ENCODE measurements around the gene TMEM54. TPM values are rescaled to one million over a fixed set of nuclear protein-coding genes. Genes with fewer than 3 reads are reported as not detected.

Gene TMEM54
- total and polyA plus RNA-seq, 3 experiments from 2014 or later = 2.5 to 2.6 TPM; not detected in 1

DNA sequence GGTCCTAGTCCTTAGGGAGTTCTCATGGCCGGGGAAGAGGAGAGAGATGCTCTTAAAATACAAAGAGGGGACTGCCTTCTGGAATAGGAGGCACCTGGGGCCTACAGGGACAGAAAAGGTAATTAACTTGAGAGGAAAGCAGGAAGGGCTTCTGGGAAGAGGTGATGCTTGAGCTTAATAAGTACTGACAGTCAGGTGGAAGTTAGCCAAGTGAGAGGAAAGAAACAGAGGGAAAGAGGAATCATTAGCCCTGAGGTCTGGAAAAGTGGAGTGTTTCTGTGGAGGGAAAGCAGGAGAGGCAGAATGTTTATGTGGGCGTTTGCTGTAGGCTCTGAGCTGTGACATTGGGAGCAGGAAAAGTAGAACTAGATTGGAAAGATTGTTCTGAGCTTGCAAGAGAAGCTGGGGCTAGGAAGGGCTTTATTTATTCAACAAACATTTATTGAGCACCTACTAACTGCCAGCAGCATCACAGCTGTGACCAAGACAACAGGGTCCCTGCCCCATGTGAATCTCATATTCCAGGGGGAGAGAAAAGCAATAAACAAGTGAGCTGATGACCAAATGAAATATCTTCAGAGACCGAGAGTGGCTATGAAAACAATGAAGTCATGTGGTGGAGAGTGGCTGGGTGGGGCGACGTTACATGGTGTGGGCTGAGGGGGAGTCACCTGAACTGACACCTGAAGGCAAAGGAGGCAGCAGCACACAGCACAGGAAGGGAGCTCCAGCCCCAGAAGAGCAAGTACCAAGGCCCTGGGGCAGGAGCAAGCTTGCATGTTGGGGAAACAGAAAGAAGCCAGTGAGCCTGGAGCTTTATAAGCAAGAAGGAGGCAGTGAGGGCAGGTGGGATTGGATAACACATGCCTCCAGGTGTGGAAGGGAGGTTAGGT lies 26.1 kb downstream of the TMEM54 start:
- POLR2A ChIA-PET = no interaction called here
- H3K9me3 Mint-ChIP-seq = no peaks in the 10 kb centered on the region
- no peak overlapping the region for H3K27ac ChIP-seq (ENCODE audit: low read depth, low read length)
- H3K27me3 Mint-ChIP-seq = peaks cover 34 to 58% of the 10 kb centered on the region in 2 donors
- CTCF ChIA-PET = interaction anchor here (0.7 to 9.5 kb wide), 3 partner anchors 164 to 211 kb away, joined by 3 to 112 read pairs (median 4); no protein-coding TSS in a partner anchor
- no peaks in the 10 kb centered on the region for H3K36me3 Mint-ChIP-seq
- no peaks in the 10 kb centered on the region for H3K9me3 ChIP-seq (ENCODE audit: low read length)
- H3K4me1 ChIP-seq (ENCODE audit: insufficient read depth, low read length) = peaks cover 7% of the 10 kb centered on the region
- H3K27me3 ChIP-seq (ENCODE audit: insufficient read depth, low read length, poor library complexity, severe bottlenecking) = peaks cover 31% of the 10 kb centered on the region
- H3K27ac Mint-ChIP-seq = peak overlapping the region in 3 of 8 donors; percentile 24 to 39 (median 24)
- no peaks in the 10 kb centered on the region for H3K36me3 ChIP-seq (ENCODE audit: insufficient read depth, low read length)
- peaks cover 14 to 20% (median 19%) of the 10 kb centered on the region in 3 donors for H3K4me1 Mint-ChIP-seq
- H3K4me3 ChIP-seq (ENCODE audit: low read length) = no peak overlapping the region
- H3K4me3 Mint-ChIP-seq = no peak overlapping the region
- DNase-seq = no peak

DNA sequence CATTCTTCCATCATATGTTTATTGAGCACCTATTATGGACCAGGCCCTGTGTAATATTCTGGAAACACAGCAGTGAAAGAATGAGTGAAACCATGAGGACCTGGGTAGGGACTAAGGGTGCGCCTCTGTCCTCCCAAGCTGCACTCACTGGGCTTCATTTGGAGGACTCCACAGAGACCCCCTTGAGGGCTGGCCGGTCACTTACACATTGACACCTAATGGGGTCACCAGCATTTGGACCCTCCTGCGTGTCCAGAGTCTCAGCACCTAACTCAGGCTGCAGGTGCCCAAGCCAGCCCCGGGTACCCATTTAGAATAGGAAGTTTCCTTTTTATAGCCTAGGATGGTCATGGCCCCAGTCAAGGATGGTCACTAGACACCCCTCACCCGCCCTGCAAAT lies 27.7 kb downstream of the TMEM54 start:
- Histone ChIP-seq H3K27ac (ENCODE audit: low read depth, low read length) (no peak overlapping the region), H3K36me3 (ENCODE audit: insufficient read depth, low read length) (no peaks in the 10 kb centered on the region), H3K27me3 (ENCODE audit: insufficient read depth, low read length, poor library complexity, severe bottlenecking) (peaks cover 39% of the 10 kb centered on the region), H3K9me3 (ENCODE audit: low read length) (no peaks in the 10 kb centered on the region), H3K4me3 (ENCODE audit: low read length) (no peak overlapping the region), H3K4me1 (ENCODE audit: insufficient read depth, low read length) (peaks cover 7% of the 10 kb centered on the region)
- Mint-ChIP-seq H3K36me3 (peaks cover 0 to 2% (median 0%) of the 10 kb centered on the region in 3 donors), H3K27ac (no peak overlapping the region), H3K4me1 (peaks cover 19 to 30% (median 24%) of the 10 kb centered on the region in 3 donors), H3K9me3 (no peaks in the 10 kb centered on the region), H3K27me3 (peaks cover 42 to 75% of the 10 kb centered on the region in 2 donors), H3K4me3 (no peak overlapping the region)
- ChIA-PET CTCF (interaction anchor here (0.8 to 9.5 kb wide), 8 partner anchors 19 to 353 kb away, joined by 3 to 112 read pairs (median 4); no protein-coding TSS in a partner anchor), POLR2A (no interaction called here)
- no peak for DNase-seq

DNA sequence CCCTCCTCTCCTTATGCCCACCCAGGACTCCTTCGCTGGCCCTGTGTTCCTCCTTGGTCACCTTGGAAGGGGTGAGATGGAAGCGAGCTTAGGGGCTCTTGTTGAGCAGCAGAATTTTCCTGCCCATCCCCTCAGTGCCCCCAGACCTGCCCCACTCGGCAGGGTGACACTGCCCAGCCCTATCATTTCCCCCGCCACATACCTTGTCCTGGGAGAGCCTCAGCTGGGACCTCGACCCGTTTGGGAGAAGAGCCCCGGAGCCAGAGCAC lies 29.1 kb downstream of the TMEM54 start:
- peaks cover 39% of the 10 kb centered on the region for H3K27me3 ChIP-seq (ENCODE audit: insufficient read depth, low read length, poor library complexity, severe bottlenecking)
- POLR2A ChIA-PET = no interaction called here
- H3K9me3 Mint-ChIP-seq = no peaks in the 10 kb centered on the region
- H3K36me3 Mint-ChIP-seq = peaks cover 0 to 10% (median 0%) of the 10 kb centered on the region in 3 donors
- H3K4me1 ChIP-seq (ENCODE audit: insufficient read depth, low read length) = peaks cover 7% of the 10 kb centered on the region
- no peaks in the 10 kb centered on the region for H3K36me3 ChIP-seq (ENCODE audit: insufficient read depth, low read length)
- H3K9me3 ChIP-seq (ENCODE audit: low read length) = no peaks in the 10 kb centered on the region
- H3K4me3 ChIP-seq (ENCODE audit: low read length) = no peak overlapping the region
- CTCF ChIA-PET = interaction anchor here (1.4 to 9.5 kb wide), 4 partner anchors 12 to 351 kb away, joined by 5 to 112 read pairs (median 9); no protein-coding TSS in a partner anchor
- peaks cover 42 to 66% of the 10 kb centered on the region in 2 donors for H3K27me3 Mint-ChIP-seq
- H3K27ac ChIP-seq (ENCODE audit: low read depth, low read length) = no peak overlapping the region
- H3K4me3 Mint-ChIP-seq = peak overlapping the region in 1 of 7 donors; percentile 80
- DNase-seq = no peak
- peaks cover 19 to 30% (median 24%) of the 10 kb centered on the region in 3 donors for H3K4me1 Mint-ChIP-seq
- H3K27ac Mint-ChIP-seq = no peak overlapping the region

DNA sequence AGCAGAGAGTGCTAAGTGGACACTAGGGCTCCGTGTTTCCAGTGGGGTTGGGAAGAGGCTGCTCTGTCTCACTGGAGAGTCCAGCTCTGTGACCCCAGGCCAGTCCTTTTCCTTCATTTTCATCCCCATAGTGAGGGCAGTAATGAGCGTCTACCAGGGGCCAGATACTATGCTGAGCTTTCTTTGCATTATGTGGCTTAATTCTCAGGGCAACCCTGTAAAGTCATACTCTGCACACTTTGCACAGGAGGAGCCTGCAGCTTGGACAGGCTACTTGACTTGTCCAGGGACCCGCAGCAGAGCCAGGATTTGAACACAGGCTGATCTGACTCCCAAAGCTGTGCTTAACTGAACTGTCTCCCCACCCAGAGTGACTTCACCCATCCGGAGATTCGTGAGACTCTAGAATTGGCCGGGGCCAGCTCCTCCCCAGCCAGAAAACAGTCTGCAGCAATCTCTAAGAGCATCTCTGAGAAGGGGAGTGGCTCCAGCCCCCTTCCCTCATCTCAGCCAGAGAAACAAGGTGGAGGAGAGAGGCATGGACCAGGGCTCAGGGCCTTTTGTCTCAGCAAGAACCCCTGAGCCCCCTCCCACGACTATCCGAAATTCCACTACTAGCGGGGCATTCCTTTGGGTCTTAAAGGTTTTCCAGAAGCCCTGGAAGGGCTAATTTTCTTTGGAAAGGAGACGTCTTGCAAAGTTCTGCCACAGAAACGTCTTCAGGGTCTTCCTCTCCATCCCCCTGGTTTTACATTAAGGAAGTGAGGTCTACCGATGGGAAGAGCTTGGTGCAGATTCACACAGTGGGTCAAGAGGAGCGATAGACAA lies 29.6 kb downstream of the TMEM54 start:
- ChIA-PET CTCF (interaction anchor here (0.9 to 9.5 kb wide), 5 partner anchors 12 to 351 kb away, joined by 3 to 112 read pairs (median 6); no protein-coding TSS in a partner anchor), POLR2A (no interaction called here)
- Mint-ChIP-seq H3K27ac (no peak overlapping the region), H3K4me1 (peaks cover 19 to 30% (median 24%) of the 10 kb centered on the region in 3 donors), H3K4me3 (peak overlapping the region; percentile 33 to 86 (median 74)), H3K27me3 (peaks cover 42 to 63% of the 10 kb centered on the region in 2 donors), H3K9me3 (no peaks in the 10 kb centered on the region), H3K36me3 (peaks cover 0 to 12% (median 0%) of the 10 kb centered on the region in 3 donors)
- no peak overlapping the region for H3K27ac ChIP-seq (ENCODE audit: low read depth, low read length)
- no peaks in the 10 kb centered on the region for H3K9me3 ChIP-seq (ENCODE audit: low read length)
- no peaks in the 10 kb centered on the region for H3K36me3 ChIP-seq (ENCODE audit: insufficient read depth, low read length)
- H3K4me3 ChIP-seq (ENCODE audit: low read length) = peak overlapping the region; percentile 23
- H3K4me1 ChIP-seq (ENCODE audit: insufficient read depth, low read length) = peaks cover 7% of the 10 kb centered on the region
- DNase-seq = no peak
- peaks cover 35% of the 10 kb centered on the region for H3K27me3 ChIP-seq (ENCODE audit: insufficient read depth, low read length, poor library complexity, severe bottlenecking)

DNA sequence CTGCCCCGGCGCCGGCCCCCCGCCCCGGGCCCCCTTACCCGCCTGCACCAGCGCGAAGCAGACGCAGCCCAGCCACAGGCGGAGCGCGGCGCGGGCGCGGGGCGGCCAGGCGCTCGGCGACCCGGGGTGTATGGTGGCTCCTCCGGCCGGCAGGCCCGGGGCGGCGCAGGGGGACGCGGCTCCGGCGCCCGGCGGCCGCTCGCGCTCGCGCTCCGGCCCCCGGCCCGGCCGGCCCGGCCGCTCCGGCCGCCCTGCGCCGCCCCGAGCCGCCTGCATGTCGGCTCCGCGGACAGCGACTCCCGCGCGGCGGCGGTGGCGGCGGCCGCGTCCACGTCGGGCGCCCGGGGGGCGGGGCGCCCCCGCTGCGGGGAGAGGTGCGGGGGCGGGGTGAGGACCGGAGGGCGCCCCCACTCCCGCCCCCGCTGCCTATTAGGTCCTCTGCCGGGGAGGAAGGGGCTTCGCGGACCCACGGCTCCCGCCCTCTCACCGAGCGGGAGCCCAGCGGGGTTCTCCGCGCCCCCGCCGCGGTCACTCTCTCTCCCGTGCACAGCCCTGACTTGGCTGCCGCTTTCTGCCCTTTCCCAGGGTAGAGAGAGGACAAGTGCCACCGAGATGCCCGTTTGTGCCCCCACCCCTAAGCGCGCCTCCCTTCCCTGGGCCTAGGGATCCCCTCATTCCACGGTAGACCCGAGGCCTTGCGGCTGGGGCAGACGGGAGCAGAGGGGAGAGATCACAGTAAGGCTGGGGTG lies 30.4 kb downstream of the TMEM54 start, which contains the start of gene FNDC5:
Gene FNDC5, minus strand, starts transcription at position 298 of the 749 bp plus-strand sequence.
- no peak for DNase-seq
- H3K27ac Mint-ChIP-seq = peak within 1 kb of the TSS in 4 of 8 donors; percentile 17 to 73 (median 30)
- peaks cover 7% of the 10 kb centered on the region for H3K4me1 ChIP-seq (ENCODE audit: insufficient read depth, low read length)
- peaks cover 19 to 30% (median 24%) of the 10 kb centered on the region in 3 donors for H3K4me1 Mint-ChIP-seq
- peak within 1 kb of the TSS; percentile 23 for H3K4me3 ChIP-seq (ENCODE audit: low read length)
- H3K4me3 Mint-ChIP-seq = peak within 1 kb of the TSS; percentile 73 to 86 (median 77)
- no peaks in the 10 kb centered on the region for H3K9me3 Mint-ChIP-seq
- H3K36me3 ChIP-seq (ENCODE audit: insufficient read depth, low read length) = no peaks in the 10 kb centered on the region
- ChIA-PET CTCF (interaction anchor here (0.9 to 9.5 kb wide), 4 partner anchors 11 to 350 kb away, joined by 3 to 112 read pairs (median 8); no protein-coding TSS in a partner anchor), POLR2A (no interaction called here)
- H3K27me3 ChIP-seq (ENCODE audit: insufficient read depth, low read length, poor library complexity, severe bottlenecking) = peaks cover 35% of the 10 kb centered on the region
- no peak within 1 kb of the TSS for H3K27ac ChIP-seq (ENCODE audit: low read depth, low read length)
- peaks cover 0 to 14% (median 0%) of the 10 kb centered on the region in 3 donors for H3K36me3 Mint-ChIP-seq
- peaks cover 42 to 58% of the 10 kb centered on the region in 2 donors for H3K27me3 Mint-ChIP-seq
- no peaks in the 10 kb centered on the region for H3K9me3 ChIP-seq (ENCODE audit: low read length)

DNA sequence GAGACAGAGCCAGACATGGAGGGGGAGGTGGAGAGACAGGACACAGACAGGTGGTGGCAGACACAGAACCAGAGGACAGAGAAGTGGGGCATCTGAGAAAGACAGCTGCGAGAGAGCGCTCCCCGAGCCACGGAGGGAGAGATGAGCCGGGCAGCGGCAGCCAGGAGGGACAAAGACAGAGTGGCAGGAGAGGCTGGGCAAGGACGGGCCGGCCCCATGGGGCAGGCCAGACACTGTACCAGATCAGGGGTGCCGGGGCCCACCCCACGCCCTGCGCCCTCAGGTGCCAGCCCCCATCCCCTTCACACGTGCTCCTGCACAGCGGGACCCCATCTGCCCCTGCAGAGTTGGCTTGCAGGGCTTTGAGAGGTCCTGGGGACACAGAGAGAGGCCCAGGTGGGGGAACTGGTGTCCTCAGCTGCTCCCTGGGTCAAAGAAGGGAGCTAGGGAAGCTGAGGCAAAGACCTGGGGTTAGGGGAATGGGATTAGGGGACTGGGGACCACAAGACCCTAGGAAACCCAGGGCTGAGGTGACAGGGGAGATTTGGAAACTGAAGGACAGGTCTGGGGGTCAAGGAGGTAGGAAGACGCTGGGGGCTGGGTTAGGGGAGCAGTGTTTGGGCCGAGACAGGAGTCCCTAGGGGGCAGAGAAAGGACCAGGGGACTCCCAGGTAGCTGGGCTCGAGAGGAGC lies 31.1 kb downstream of the TMEM54 start:
- peak overlapping the region; percentile 67 to 77 (median 74) for H3K4me3 Mint-ChIP-seq
- no peaks in the 10 kb centered on the region for H3K9me3 ChIP-seq (ENCODE audit: low read length)
- POLR2A ChIA-PET = no interaction called here
- H3K36me3 Mint-ChIP-seq = peaks cover 0 to 14% (median 0%) of the 10 kb centered on the region in 3 donors
- peaks cover 19 to 30% (median 24%) of the 10 kb centered on the region in 3 donors for H3K4me1 Mint-ChIP-seq
- H3K27me3 ChIP-seq (ENCODE audit: insufficient read depth, low read length, poor library complexity, severe bottlenecking) = peaks cover 35% of the 10 kb centered on the region
- peaks cover 36 to 51% of the 10 kb centered on the region in 2 donors for H3K27me3 Mint-ChIP-seq
- no peak for DNase-seq
- no peaks in the 10 kb centered on the region for H3K9me3 Mint-ChIP-seq
- peak overlapping the region in 4 of 8 donors; percentile 17 to 73 (median 30) for H3K27ac Mint-ChIP-seq
- H3K4me1 ChIP-seq (ENCODE audit: insufficient read depth, low read length) = peaks cover 7% of the 10 kb centered on the region
- H3K36me3 ChIP-seq (ENCODE audit: insufficient read depth, low read length) = no peaks in the 10 kb centered on the region
- H3K4me3 ChIP-seq (ENCODE audit: low read length) = no peak overlapping the region
- CTCF ChIA-PET = interaction anchor here (9.5 kb wide), 1 partner anchor 159 kb away, joined by 112 read pairs; no protein-coding TSS in a partner anchor
- no peak overlapping the region for H3K27ac ChIP-seq (ENCODE audit: low read depth, low read length)

Measured in CD8-positive, alpha-beta memory T cell (primary cell).